ENCODE results near the gene CSPG5.

DNA sequence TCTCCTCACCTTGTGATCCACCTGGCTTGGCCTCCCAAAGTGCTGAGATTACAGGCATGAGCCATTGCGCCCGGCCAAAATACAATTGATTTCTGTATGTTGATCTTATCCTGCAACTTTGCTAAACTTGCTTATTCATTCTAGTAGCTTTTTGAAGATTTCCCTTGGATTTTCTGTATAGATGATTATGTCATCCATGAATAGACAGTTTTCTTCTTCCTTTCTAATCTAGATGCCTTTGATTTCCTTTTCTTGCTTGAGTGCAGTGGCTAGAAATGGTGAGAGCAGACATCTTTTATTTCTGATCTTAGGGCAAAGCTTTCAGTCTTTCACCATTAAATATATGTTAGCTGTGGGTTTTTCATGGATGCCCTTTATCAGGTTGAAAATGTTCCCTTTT lies 60.7 kb downstream of the CSPG5 start:
- TF ChIP-seq ZC3H11A (IDR thresholded peaks at IDR 0.05) = no peak
- TF ChIP-seq, protein P1, sequence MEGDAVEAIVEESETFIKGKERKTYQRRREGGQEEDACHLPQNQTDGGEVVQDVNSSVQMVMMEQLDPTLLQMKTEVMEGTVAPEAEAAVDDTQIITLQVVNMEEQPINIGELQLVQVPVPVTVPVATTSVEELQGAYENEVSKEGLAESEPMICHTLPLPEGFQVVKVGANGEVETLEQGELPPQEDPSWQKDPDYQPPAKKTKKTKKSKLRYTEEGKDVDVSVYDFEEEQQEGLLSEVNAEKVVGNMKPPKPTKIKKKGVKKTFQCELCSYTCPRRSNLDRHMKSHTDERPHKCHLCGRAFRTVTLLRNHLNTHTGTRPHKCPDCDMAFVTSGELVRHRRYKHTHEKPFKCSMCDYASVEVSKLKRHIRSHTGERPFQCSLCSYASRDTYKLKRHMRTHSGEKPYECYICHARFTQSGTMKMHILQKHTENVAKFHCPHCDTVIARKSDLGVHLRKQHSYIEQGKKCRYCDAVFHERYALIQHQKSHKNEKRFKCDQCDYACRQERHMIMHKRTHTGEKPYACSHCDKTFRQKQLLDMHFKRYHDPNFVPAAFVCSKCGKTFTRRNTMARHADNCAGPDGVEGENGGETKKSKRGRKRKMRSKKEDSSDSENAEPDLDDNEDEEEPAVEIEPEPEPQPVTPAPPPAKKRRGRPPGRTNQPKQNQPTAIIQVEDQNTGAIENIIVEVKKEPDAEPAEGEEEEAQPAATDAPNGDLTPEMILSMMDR (IDR thresholded peaks at IDR 0.05) = no peak
- TF ChIP-seq, protein P2, sequence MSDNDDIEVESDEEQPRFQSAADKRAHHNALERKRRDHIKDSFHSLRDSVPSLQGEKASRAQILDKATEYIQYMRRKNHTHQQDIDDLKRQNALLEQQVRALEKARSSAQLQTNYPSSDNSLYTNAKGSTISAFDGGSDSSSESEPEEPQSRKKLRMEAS (IDR thresholded peaks at IDR 0.05) = no peak
- no peak for TF ChIP-seq USF2 (IDR thresholded peaks at IDR 0.05)
- no peak for TF ChIP-seq CHD2 (IDR thresholded peaks at IDR 0.05; ENCODE audit: low read length, partially characterized antibody)
- TF ChIP-seq EP300 (IDR thresholded peaks at IDR 0.05) = no peak
- no peak for TF ChIP-seq RAD21 (conservative IDR thresholded peaks at IDR 0.05 in 1 of 2, IDR thresholded peaks at IDR 0.05 in 1 of 2)
- TF ChIP-seq POLR2A (IDR thresholded peaks at IDR 0.05; ENCODE audit: low read length) = no peak
- TF ChIP-seq TP53 (CRISPR knock-in tag; IDR thresholded peaks at IDR 0.05) = no peak
- TF ChIP-seq, protein P3, sequence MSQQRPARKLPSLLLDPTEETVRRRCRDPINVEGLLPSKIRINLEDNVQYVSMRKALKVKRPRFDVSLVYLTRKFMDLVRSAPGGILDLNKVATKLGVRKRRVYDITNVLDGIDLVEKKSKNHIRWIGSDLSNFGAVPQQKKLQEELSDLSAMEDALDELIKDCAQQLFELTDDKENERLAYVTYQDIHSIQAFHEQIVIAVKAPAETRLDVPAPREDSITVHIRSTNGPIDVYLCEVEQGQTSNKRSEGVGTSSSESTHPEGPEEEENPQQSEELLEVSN (IDR thresholded peaks at IDR 0.05; ENCODE audit: borderline replicate concordance, low read depth) = no peak

All from A549 (cell line).